GM23338 (cell line): ENCODE measurements around the gene FUT2. TPM values are rescaled to one million over a fixed set of nuclear protein-coding genes. Genes with fewer than 3 reads are reported as not detected.

Source experiments
- ATAC-seq: fragments of 200-7000 bp; cut with Tn5 transposase; 3 replicates; pipeline ENCODE4 v1.9.1; 2020
- DNase-seq: peaks from one replicate; pipeline ENCODE4 v3.0.0-alpha.2; 2015; ENCODE audit warnings: low spot score
- H2AFZ ChIP-seq: fragments of 200-600 bp; sonication (generic); 2 replicates; pipeline ENCODE4 v1.8.0; 2016; ENCODE audit warnings: antibody characterized with exemption, mild to moderate bottlenecking, moderate library complexity
- H3F3A ChIP-seq: fragments of 200-600 bp; sonication (generic); replicated peaks from 2 replicates; pipeline ENCODE4 v1.8.0; 2017; ENCODE audit warnings: antibody characterized with exemption, mixed run types, low read depth
- H3K27ac ChIP-seq: fragments of 200-600 bp; sonication (generic); 2 replicates; pipeline ENCODE4 v1.6.1; 2016; ENCODE audit warnings: low read depth
- H3K27me3 ChIP-seq: fragments of 200-600 bp; sonication (generic); 2 replicates; pipeline ENCODE4 v1.8.0; 2016; ENCODE audit warnings: mild to moderate bottlenecking, mixed run types, moderate library complexity; ENCODE audit not compliant: insufficient read depth
- H3K36me3 ChIP-seq: fragments of 200-600 bp; sonication (generic); 2 replicates; pipeline ENCODE4 v1.8.0; 2016; ENCODE audit warnings: mild to moderate bottlenecking; ENCODE audit not compliant: insufficient read depth
- H3K4me1 ChIP-seq: fragments of 200-600 bp; sonication (generic); 2 replicates; pipeline ENCODE4 v1.8.0; 2016; ENCODE audit warnings: mild to moderate bottlenecking, moderate library complexity; ENCODE audit not compliant: insufficient read depth
- H3K4me2 ChIP-seq: fragments of 200-600 bp; sonication (generic); 2 replicates; pipeline ENCODE4 v1.7.1; 2017; ENCODE audit warnings: mixed run types
- H3K4me3 ChIP-seq: fragments of 200-600 bp; sonication (generic); 2 replicates; pipeline ENCODE4 v1.6.1; 2016; ENCODE audit warnings: mixed run types
- H3K79me2 ChIP-seq: fragments of 200-600 bp; sonication (generic); replicated peaks from 2 replicates; pipeline ENCODE4 v1.8.0; 2017; ENCODE audit warnings: mild to moderate bottlenecking; ENCODE audit not compliant: insufficient read depth
- H3K9me2 ChIP-seq: fragments of 200-600 bp; sonication (generic); 2 replicates; pipeline ENCODE4 v1.8.0; 2017; ENCODE audit not compliant: insufficient read depth
- H4K20me1 ChIP-seq: fragments of 200-600 bp; sonication (generic); replicated peaks from 2 replicates; pipeline ENCODE4 v1.8.0; 2017; ENCODE audit warnings: mild to moderate bottlenecking; ENCODE audit not compliant: insufficient read depth
- H3K27ac Mint-ChIP-seq: 2 replicates; pipeline ENCODE4 v1.8.0; 2020; ENCODE audit warnings: inconsistent platforms, mild to moderate bottlenecking, moderate library complexity, mixed read lengths
- H3K27me3 Mint-ChIP-seq: 3 replicates; pipeline ENCODE4 v1.8.0; 2022; ENCODE audit warnings: low read depth, mild to moderate bottlenecking, moderate library complexity, mixed read lengths, inconsistent platforms; ENCODE audit not compliant: insufficient read depth, poor library complexity
- H3K36me3 Mint-ChIP-seq: 3 replicates; pipeline ENCODE4 v1.8.0; 2021; ENCODE audit warnings: low read depth, mild to moderate bottlenecking, inconsistent platforms, moderate library complexity, mixed read lengths
- H3K4me1 Mint-ChIP-seq: 3 replicates; pipeline ENCODE4 v1.8.0; 2020; ENCODE audit warnings: mild to moderate bottlenecking, inconsistent platforms, mixed read lengths
- H3K4me3 Mint-ChIP-seq: 3 replicates; pipeline ENCODE4 v1.8.0; 2021; ENCODE audit warnings: moderate library complexity, mild to moderate bottlenecking, inconsistent platforms, mixed read lengths
- H3K9me3 Mint-ChIP-seq: 3 replicates; pipeline ENCODE4 v1.8.0; 2020; ENCODE audit warnings: moderate library complexity, mild to moderate bottlenecking, inconsistent platforms, mixed read lengths
- CREB1 ChIP-seq: fragments of 250-450 bp; sonication (Bioruptor Pico); IDR thresholded peaks from 2 replicates; pipeline ENCODE4 v1.5.0; 2020; ENCODE audit warnings: low read depth, mild to moderate bottlenecking, moderate library complexity
- EZH2 ChIP-seq: fragments of 200-600 bp; sonication (generic); IDR thresholded peaks from one replicate; pipeline ENCODE4 v1.8.0; 2017; ENCODE audit warnings: antibody characterized with exemption, mild to moderate bottlenecking, low read depth; ENCODE audit not compliant: unreplicated experiment
- EZH2phosphoT487 ChIP-seq: fragments of 200-600 bp; sonication (generic); IDR thresholded peaks from one replicate; pipeline ENCODE4 v1.8.1; 2018; ENCODE audit warnings: antibody characterized with exemption; ENCODE audit not compliant: unreplicated experiment
- JUNB ChIP-seq: IDR thresholded peaks from one replicate; pipeline ENCODE4 v1.6.1; 2016; ENCODE audit warnings: antibody characterized with exemption; ENCODE audit not compliant: unreplicated experiment
- NANOG ChIP-seq: IDR thresholded peaks from 2 replicates; pipeline ENCODE4 v1.6.1; 2016; ENCODE audit warnings: antibody characterized with exemption, borderline replicate concordance
- STAT1 ChIP-seq: IDR thresholded peaks from one replicate; pipeline ENCODE4 v1.6.1; 2016; ENCODE audit warnings: antibody characterized with exemption; ENCODE audit not compliant: unreplicated experiment
- ZNF331 ChIP-seq: fragments of 250-450 bp; sonication (Bioruptor Pico); IDR thresholded peaks from 2 replicates; pipeline ENCODE4 v1.5.0; 2020; ENCODE audit warnings: low read depth, mild to moderate bottlenecking, moderate library complexity
- polyA plus RNA-seq: library from polyadenylated mRNA; unstranded; fragments of >200 nt; fragmentation: Nextera tagmentation; extraction: Ambion mirVana; gene quantifications from 2 replicates; pipeline ENCODE4 v1.2.1, GENCODE V29; 2016
- total RNA-seq: library from RNA; depleted of rRNA; stranded (reverse); fragments of >200 nt; shearing (Covaris generic); gene quantifications from 2 replicates; pipeline ENCODE4 v1.2.3, GENCODE V29; 2014
- TF ChIP-seq, protein P1 (sequence below): fragments of 250-450 bp; sonication (Bioruptor Pico); IDR thresholded peaks from 2 replicates; pipeline ENCODE4 v1.5.0; 2020; ENCODE audit warnings: mild to moderate bottlenecking, moderate library complexity
- TF ChIP-seq, protein P2 (sequence below), 2 experiments: fragments of 200-600 bp in 1 of 2; sonication (generic) in 1 of 2; conservative IDR thresholded peaks; 2 replicates each; pipeline versions ENCODE4 v1.5.1 to v1.6.1; 2016 to 2017; ENCODE audit warnings: antibody characterized with exemption in 2 of 2, low read depth in 2 of 2, mild to moderate bottlenecking in 2 of 2, moderate library complexity in 1 of 2

The FUT2 gene
- total and polyA plus RNA-seq, 2 experiments from 2014 or later = 5.0 to 5.6 TPM

DNA sequence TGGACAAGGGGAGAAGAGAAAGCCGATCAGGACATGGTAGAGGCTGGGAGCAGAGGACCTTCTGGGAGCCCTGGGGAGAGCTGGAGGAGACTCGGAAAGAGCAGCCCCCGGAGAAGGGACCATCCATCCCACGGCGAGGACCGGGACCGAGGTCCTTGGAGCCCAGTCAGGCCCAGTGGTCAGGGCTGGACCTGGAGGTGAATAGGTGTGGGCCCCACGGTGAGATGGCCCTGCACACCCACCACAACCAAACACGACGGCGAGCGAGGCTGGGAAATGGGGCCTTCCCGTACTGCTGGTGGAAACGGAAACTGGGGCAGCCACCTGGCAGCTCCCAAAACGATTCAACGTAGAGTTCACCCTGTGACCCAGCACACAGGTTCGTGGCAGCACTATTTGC, 19.3 kb upstream of the FUT2 start (continued):
- TF ChIP-seq, protein P1, sequence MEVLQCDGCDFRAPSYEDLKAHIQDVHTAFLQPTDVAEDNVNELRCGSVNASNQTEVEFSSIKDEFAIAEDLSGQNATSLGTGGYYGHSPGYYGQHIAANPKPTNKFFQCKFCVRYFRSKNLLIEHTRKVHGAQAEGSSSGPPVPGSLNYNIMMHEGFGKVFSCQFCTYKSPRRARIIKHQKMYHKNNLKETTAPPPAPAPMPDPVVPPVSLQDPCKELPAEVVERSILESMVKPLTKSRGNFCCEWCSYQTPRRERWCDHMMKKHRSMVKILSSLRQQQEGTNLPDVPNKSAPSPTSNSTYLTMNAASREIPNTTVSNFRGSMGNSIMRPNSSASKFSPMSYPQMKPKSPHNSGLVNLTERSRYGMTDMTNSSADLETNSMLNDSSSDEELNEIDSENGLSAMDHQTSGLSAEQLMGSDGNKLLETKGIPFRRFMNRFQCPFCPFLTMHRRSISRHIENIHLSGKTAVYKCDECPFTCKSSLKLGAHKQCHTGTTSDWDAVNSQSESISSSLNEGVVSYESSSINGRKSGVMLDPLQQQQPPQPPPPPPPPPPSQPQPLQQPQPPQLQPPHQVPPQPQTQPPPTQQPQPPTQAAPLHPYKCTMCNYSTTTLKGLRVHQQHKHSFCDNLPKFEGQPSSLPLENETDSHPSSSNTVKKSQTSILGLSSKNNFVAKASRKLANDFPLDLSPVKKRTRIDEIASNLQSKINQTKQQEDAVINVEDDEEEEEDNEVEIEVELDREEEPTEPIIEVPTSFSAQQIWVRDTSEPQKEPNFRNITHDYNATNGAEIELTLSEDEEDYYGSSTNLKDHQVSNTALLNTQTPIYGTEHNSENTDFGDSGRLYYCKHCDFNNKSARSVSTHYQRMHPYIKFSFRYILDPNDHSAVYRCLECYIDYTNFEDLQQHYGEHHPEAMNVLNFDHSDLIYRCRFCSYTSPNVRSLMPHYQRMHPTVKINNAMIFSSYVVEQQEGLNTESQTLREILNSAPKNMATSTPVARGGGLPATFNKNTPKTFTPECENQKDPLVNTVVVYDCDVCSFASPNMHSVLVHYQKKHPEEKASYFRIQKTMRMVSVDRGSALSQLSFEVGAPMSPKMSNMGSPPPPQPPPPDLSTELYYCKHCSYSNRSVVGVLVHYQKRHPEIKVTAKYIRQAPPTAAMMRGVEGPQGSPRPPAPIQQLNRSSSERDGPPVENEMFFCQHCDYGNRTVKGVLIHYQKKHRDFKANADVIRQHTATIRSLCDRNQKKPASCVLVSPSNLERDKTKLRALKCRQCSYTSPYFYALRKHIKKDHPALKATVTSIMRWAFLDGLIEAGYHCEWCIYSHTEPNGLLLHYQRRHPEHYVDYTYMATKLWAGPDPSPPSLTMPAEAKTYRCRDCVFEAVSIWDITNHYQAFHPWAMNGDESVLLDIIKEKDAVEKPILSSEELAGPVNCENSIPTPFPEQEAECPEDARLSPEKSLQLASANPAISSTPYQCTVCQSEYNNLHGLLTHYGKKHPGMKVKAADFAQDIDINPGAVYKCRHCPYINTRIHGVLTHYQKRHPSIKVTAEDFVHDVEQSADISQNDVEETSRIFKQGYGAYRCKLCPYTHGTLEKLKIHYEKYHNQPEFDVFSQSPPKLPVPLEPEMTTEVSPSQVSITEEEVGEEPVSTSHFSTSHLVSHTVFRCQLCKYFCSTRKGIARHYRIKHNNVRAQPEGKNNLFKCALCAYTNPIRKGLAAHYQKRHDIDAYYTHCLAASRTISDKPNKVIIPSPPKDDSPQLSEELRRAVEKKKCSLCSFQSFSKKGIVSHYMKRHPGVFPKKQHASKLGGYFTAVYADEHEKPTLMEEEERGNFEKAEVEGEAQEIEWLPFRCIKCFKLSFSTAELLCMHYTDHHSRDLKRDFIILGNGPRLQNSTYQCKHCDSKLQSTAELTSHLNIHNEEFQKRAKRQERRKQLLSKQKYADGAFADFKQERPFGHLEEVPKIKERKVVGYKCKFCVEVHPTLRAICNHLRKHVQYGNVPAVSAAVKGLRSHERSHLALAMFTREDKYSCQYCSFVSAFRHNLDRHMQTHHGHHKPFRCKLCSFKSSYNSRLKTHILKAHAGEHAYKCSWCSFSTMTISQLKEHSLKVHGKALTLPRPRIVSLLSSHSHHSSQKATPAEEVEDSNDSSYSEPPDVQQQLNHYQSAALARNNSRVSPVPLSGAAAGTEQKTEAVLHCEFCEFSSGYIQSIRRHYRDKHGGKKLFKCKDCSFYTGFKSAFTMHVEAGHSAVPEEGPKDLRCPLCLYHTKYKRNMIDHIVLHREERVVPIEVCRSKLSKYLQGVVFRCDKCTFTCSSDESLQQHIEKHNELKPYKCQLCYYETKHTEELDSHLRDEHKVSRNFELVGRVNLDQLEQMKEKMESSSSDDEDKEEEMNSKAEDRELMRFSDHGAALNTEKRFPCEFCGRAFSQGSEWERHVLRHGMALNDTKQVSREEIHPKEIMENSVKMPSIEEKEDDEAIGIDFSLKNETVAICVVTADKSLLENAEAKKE = no peak
- TF ChIP-seq EZH2phosphoT487 (no peak), NANOG (no peak), CREB1 (no peak), ZNF331 (CRISPR knock-in tag) (no peak), EZH2 (no peak), STAT1 (no peak)
- TF ChIP-seq, protein P2, sequence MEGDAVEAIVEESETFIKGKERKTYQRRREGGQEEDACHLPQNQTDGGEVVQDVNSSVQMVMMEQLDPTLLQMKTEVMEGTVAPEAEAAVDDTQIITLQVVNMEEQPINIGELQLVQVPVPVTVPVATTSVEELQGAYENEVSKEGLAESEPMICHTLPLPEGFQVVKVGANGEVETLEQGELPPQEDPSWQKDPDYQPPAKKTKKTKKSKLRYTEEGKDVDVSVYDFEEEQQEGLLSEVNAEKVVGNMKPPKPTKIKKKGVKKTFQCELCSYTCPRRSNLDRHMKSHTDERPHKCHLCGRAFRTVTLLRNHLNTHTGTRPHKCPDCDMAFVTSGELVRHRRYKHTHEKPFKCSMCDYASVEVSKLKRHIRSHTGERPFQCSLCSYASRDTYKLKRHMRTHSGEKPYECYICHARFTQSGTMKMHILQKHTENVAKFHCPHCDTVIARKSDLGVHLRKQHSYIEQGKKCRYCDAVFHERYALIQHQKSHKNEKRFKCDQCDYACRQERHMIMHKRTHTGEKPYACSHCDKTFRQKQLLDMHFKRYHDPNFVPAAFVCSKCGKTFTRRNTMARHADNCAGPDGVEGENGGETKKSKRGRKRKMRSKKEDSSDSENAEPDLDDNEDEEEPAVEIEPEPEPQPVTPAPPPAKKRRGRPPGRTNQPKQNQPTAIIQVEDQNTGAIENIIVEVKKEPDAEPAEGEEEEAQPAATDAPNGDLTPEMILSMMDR (conservative IDR thresholded peaks at IDR 0.05; ENCODE audit: low read depth in 2 of 2) = no peak

DNA sequence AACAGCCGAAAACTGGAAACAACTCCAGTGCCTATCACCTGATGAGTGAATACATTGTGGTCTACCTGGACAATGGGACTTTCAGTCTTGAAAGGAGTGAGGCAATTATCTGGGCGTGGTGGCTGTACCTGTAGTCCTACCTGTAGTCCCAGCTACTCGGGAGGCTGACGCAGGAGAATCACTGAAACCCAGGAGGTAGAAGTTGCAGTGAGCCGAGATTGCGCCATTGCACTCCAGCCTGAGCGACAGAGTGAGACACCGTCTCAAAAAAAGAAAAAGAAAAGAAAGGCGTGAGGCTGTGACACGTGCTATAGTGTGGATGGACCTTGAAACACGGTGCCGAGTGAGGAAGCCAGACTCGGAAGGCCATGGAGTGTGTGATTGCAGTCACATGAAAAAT, 18.9 kb upstream of the FUT2 start:
- H2AFZ ChIP-seq = no peak overlapping the region
- Mint-ChIP-seq H3K4me1 (peaks cover 28% of the 10 kb centered on the region), H3K27ac (no peak overlapping the region), H3K4me3 (no peak overlapping the region), H3K36me3 (no peaks in the 10 kb centered on the region), H3K9me3 (no peaks in the 10 kb centered on the region), H3K27me3 (peaks cover 23% of the 10 kb centered on the region)
- no peak overlapping the region for H3K27ac ChIP-seq
- no peaks in the 10 kb centered on the region for H3K9me2 ChIP-seq
- ATAC-seq (no peak), DNase-seq (no peak)
- no peaks in the 10 kb centered on the region for H3K36me3 ChIP-seq
- no peak overlapping the region for H3K4me3 ChIP-seq
- H3K4me2 ChIP-seq = no peak overlapping the region
- H3F3A ChIP-seq = no peaks in the 10 kb centered on the region
- H3K27me3 ChIP-seq = no peaks in the 10 kb centered on the region
- peaks cover 23% of the 10 kb centered on the region for H3K4me1 ChIP-seq
- no peaks in the 10 kb centered on the region for H3K79me2 ChIP-seq
- H4K20me1 ChIP-seq = no peaks in the 10 kb centered on the region
- no peak for TF ChIP-seq CREB1
- no peak for TF ChIP-seq JUNB
- no peak for TF ChIP-seq NANOG
- TF ChIP-seq EZH2phosphoT487 = no peak
- TF ChIP-seq, protein P1 = no peak
